GM19043 (cell line): ENCODE results near the gene CAMSAP1.

Experiments
- ATAC-seq: cut with Tn5 transposase; IDR thresholded peaks from one replicate; pipeline ENCODE4 v1.9.1; 2021; ENCODE audit warnings: low read depth; ENCODE audit not compliant: unreplicated experiment

The CAMSAP1 gene

GRCh38 chr9:135765416-135765815, 141.9 kb downstream of the CAMSAP1 start:
- ATAC-seq, result no peak

- no peak for ATAC-seq
Observed at GRCh38 chr9:135764731-135765130, 142.6 kb downstream of the CAMSAP1 start.

DNA sequence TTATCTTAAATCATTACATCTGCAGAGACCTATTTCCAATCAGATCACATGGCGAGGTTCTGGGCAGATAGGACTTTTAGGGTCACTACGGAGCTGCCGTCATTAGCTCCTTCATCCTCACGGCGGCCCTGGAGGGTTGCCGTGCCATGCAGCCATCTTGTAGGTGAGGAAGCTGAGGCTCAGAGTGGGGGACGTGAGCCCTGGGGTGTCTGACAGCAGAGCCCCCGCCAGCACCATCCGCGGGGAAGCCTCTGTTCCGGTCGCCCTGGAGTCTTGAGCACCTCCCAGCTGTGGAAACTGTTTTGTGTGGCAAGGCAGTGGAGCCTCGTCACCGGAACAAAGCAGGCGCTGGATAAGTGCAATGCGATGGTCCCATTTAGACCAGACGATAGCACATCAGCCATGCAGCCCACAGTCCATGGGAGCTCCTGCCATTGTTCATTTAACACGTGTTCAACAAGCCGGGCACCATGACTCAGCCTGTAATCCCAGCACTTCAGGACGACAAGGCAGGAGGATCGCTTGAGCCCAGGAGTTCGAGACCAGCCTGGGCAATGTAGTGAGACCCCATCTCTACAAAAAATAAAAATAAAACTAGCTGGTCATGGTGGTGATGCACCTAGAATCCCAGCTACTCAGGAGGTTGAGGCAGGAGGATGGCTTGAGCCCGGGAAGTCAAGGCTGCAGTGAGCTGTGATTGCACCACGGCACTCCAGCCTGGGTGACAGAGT, 143.5 kb downstream of the CAMSAP1 start:
- ATAC-seq, result no peak

DNA sequence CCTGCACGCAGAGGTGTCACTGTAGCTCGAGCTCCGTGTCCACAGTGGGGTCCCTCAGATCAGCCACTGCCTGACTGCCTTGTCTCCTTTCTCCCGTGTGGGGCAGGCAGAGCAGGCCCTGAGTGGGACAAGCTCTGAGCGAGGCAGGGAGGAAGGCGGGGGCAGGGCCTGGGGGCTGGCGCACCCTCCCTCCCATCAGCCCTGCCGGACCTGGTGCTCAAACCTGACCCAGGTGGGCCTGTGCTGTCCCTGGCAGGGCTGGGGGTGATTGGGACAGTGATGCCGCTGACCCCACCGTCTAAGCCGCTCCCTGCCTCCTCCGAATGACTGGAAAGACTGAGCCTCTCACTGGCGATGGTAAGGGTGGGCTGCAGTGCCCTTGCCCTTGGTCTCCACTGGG, 144.4 kb downstream of the CAMSAP1 start:
- ATAC-seq, result no peak

- no peak for ATAC-seq
Observed at GRCh38 chr9:135761845-135762168, 145.5 kb downstream of the CAMSAP1 start.

DNA sequence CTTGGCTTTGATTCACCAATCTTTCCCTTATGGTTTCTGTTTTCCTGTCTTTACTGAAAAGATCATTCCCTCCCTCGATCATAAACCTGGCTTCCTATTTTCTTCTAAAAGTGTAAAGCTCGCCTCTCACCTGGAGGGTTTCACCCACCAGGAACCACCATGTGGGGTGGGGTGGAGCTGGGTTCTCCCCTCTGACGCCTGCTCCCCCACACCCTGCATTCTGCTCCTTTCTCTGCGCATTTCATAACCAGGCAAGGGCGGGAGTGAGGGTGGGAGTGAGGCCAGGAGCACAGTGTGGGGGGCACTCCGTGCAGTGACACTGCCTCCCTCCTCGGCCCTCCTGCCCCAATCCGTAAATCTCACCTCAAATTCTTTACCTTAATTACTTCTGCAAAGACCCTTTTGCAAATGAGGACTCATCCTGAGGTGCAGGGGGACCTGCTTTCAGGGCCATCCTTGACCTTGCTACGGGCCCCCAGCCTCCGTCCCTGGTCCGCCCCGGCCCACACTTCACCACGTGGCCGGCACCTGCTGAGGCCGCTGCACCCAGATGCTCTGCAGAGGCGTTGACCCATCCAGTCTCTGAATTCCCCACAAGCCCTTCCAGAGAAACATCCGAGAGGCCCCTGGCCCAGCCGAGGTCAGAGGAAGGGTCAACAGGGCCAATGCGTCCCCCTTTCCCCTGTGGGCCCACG, 146.0 kb downstream of the CAMSAP1 start:
- no peak for ATAC-seq

GRCh38 chr9:135760465-135760864, 146.9 kb downstream of the CAMSAP1 start:
- ATAC-seq, result no peak

DNA sequence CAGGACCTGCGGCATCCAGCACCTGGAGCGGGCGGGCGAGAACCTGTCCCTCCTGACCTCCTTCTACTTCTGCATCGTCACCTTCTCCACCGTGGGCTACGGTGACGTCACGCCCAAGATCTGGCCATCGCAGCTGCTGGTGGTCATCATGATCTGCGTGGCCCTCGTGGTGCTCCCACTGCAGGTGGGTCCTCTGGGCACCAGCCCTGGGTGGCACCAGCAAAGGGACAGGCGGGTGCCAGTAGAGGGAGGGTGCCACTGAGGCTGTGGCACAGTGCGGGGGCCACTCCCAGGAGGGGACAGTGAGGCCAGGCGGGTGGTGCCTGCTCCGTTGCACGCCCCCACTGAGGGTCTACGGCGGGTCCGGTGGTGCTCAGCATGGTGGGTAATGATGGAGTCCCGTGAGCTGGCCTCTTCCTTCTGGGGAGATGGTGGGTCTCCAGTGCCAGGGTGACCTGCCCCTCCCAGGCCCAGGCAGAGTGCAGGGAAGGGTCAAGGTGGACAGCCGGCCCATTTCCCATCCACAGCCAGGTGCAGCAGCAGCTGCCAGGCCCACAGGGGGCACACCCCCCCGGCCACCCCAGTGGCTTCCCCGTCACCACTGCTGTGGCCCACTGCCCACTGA, 147.6 kb downstream of the CAMSAP1 start:
- ATAC-seq, result no peak

DNA sequence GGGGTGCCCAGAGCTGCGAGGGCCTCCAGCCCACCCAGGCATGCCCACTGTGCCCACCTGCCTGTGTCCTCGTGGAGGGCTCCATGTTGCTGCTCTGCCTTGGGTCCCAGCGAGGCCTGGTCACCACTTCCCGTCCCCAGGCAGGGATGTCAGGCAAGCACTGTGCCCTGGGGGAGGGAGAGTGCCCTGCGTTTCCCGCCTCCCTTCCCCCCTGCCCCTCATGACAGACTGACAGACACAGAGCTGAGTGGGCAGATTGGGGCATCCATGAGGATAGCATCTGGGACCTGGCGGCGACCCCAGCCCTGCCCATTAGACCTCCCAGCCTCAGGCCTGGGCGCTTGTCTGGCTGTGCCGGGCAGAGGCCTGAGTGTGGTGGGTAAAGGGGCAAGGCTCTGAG, 148.5 kb downstream of the CAMSAP1 start:
- no peak for ATAC-seq
